Testis (tissue), 3 donors: ENCODE results near the gene PYGB. TPM values are rescaled to one million over a fixed set of nuclear protein-coding genes. Genes with fewer than 3 reads are reported as not detected.

Experiments used
- DNase-seq: peaks from one replicate; pipeline ENCODE4 v3.0.0-alpha.2; 2019
- H3K27ac ChIP-seq, 2 donors: fragments of 200-600 bp; sonication (generic); one replicate each; pipeline ENCODE4 v1.5.1; 2019
- H3K27me3 ChIP-seq: fragments of 200-600 bp; sonication (generic); one replicate; pipeline ENCODE4 v1.5.1; 2019
- H3K36me3 ChIP-seq: fragments of 200-600 bp; sonication (generic); one replicate; pipeline ENCODE4 v1.5.1; 2017; ENCODE audit warnings: low read depth; ENCODE audit errors: missing control alignments
- H3K4me1 ChIP-seq: fragments of 200-600 bp; sonication (generic); one replicate; pipeline ENCODE4 v1.5.1; 2019
- H3K4me3 ChIP-seq, 2 donors: fragments of 200-600 bp; sonication (generic); one replicate each; pipeline ENCODE4 v1.5.1; 2017 to 2019
- H3K9me3 ChIP-seq: fragments of 200-600 bp; sonication (generic); one replicate; pipeline ENCODE4 v1.5.1; 2017
- CTCF ChIP-seq, 3 experiments: fragments of 450-650 bp in 2 of 3; fragments of 200-600 bp in 1 of 3; sonication (generic) in 1 of 3; IDR thresholded peaks; one replicate each; pipeline ENCODE4 v1.5.1; 2016 to 2019; ENCODE audit warnings: antibody characterized with exemption in 3 of 3, mild to moderate bottlenecking in 2 of 3, moderate library complexity in 1 of 3
- POLR2A ChIP-seq: fragments of 450-650 bp; IDR thresholded peaks from one replicate; pipeline ENCODE4 v1.6.1; 2017; ENCODE audit warnings: antibody characterized with exemption, mild to moderate bottlenecking, moderate library complexity
- WGBS, 2 donors: methylation state at CpG; one replicate each; pipeline ENCODE4 v1.1.5; 2018; 5-methylcytosine and 5-hydroxymethylcytosine counted together
- intact Hi-C: fragments of 100-400 bp; cut with DNase I; formaldehyde crosslinking; loops from one replicate; pipeline ENCODE4 v1.15.1; 2023; ENCODE audit warnings: low total_unique reads
- polyA plus RNA-seq: library from polyadenylated mRNA; stranded (reverse); fragments of 350-450 nt; fragmentation: Illumina TruSeq; extraction: RNeasy Lipid Tissue Mini Kit (QIAGEN cat#74804); gene quantifications from one replicate; pipeline ENCODE4 v1.2.3, GENCODE V29; 2014; ENCODE audit warnings: low read depth, low replicate concordance; ENCODE audit not compliant: insufficient read depth
- total RNA-seq, 2 donors: library from RNA; depleted of rRNA; stranded (reverse); fragments of >200 nt; gene quantifications; one replicate each; pipeline ENCODE4 v1.2.3, GENCODE V29; 2016

The PYGB gene
- total and polyA plus RNA-seq, 3 donors from 2014 or later: 50.8 to 91.5 (median 91.5) TPM

- intact Hi-C loops: no loop called here
- H3K27ac ChIP-seq: peak overlapping the region in 1 of 2 donors; percentile 84
- H3K27me3 ChIP-seq: no peaks in the 10 kb centered on the region
- H3K4me3 ChIP-seq: no peak overlapping the region
- DNase-seq: no peak
- H3K36me3 ChIP-seq: no peaks in the 10 kb centered on the region
- TF ChIP-seq POLR2A (no peak), CTCF (IDR thresholded peaks at IDR 0.05) (no peak)
- H3K9me3 ChIP-seq: no peaks in the 10 kb centered on the region
- peaks cover 40% of the 10 kb centered on the region for H3K4me1 ChIP-seq
- 88 to 100% methylated on average over 2 to 12 of the region's 12 CpGs for WGBS, 2 donors
These were observed 29.4 kb upstream of the PYGB start for GRCh38 chr20:25218492-25218891.

GRCh38 chr20:25219365-25219764 is 28.5 kb upstream of the PYGB start:
- Histone ChIP-seq H3K27me3 (no peaks in the 10 kb centered on the region), H3K4me1 (peaks cover 40% of the 10 kb centered on the region), H3K9me3 (no peaks in the 10 kb centered on the region), H3K27ac (peak overlapping the region in 1 of 2 donors; percentile 84), H3K36me3 (no peaks in the 10 kb centered on the region), H3K4me3 (no peak overlapping the region)
- intact Hi-C loops: no loop called here
- no peak for DNase-seq
- WGBS, 2 donors: 84 to 90% methylated on average over 3 to 7 of the region's 7 CpGs
- TF ChIP-seq CTCF (IDR thresholded peaks at IDR 0.05): no peak
- TF ChIP-seq POLR2A: no peak

DNA sequence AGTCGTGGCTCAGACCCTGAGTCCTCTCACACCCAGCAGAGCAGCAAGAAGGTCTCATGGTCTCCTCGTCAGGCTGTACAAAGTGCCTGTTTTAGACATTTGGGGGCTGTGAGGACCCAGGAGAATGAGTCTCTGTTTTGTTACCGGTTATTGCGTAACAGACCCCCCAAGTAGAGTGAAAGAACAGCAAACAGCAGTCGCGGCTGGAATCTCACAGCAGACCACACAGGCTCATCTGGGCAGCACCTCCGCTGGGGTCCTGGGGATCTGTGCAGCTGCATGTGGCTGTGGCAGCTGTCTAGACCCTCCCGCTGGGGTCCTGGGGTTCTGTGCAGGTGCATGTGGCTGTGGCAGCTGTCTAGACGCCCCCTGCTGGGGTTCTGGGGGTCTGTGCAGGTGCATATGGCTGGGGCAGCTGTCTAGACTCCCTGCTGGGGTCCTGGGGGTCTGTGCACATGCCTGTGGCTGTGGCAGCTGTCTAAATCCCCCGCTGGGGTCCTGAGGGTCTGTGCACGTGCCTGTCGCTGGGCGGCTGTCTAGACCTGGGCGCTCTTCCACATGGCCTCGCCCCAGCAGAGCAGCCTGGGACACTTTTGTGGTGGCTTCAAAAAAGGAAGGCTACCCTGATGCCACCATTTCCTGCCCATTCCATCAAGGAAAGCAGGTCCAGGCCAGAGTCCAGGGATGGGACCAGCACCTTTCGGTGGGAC is 27.7 kb upstream of the PYGB start:
- H3K9me3 ChIP-seq: no peaks in the 10 kb centered on the region
- 69 to 73% methylated on average over 4 to 16 of the region's 16 CpGs for WGBS, 2 donors
- DNase-seq: peak; percentile 44
- no peaks in the 10 kb centered on the region for H3K27me3 ChIP-seq
- peak overlapping the region; percentile 65 to 84 for H3K27ac ChIP-seq
- H3K36me3 ChIP-seq: no peaks in the 10 kb centered on the region
- intact Hi-C loops: no loop called here
- H3K4me1 ChIP-seq: peaks cover 40% of the 10 kb centered on the region
- no peak overlapping the region for H3K4me3 ChIP-seq
- TF ChIP-seq CTCF (IDR thresholded peaks at IDR 0.05): no peak
- TF ChIP-seq POLR2A: no peak

GRCh38 chr20:25220810-25221591 is 26.9 kb upstream of the PYGB start:
- Histone ChIP-seq H3K4me1 (peaks cover 40% of the 10 kb centered on the region), H3K27ac (peak overlapping the region; percentile 65 to 84), H3K36me3 (no peaks in the 10 kb centered on the region), H3K4me3 (no peak overlapping the region), H3K27me3 (no peaks in the 10 kb centered on the region), H3K9me3 (no peaks in the 10 kb centered on the region)
- TF ChIP-seq POLR2A (no peak), CTCF (IDR thresholded peaks at IDR 0.05) (no peak)
- DNase-seq: no peak
- intact Hi-C loops: no loop called here
- WGBS, 2 donors: 66 to 72% methylated on average over 11 to 15 of the region's 15 CpGs
